TTC549 (cell line): ENCODE data around the gene CPSF4.

ENCODE experiments used
- FAIRE-seq: peaks from 2 replicates; lab custom pipeline; 2012; peaks lifted over from hg19 to GRCh38; lab: Jason Lieb, UNC

The CPSF4 gene

GRCh38 chr7:99449326-99449725 is 10.6 kb downstream of the CPSF4 start:
- no peak for FAIRE-seq

GRCh38 chr7:99451936-99452335 is 13.2 kb downstream of the CPSF4 start:
- FAIRE-seq = no peak

- FAIRE-seq = no peak
Observed at GRCh38 chr7:99452541-99452940, 13.8 kb downstream of the CPSF4 start.

DNA sequence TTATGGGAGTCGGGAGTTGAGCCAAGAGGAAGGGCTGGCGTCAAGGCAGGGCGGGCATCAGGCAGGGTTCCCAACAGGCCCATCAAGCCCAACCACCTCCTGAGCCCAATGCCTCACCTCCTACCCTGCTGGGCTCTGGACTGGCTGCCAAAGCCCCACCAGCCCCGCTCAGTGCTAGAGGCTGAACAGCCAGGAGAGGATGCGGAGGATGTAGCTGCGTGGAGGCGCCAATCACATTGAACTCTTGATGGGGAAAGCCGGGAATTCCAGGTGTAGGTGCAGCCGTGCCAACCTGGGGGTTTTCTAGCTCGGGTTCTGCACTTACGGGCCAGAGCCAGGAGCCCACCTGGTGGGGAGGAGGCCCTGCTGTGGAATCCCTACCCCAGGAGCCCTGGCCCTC is 14.4 kb downstream of the CPSF4 start:
- FAIRE-seq = no peak

DNA sequence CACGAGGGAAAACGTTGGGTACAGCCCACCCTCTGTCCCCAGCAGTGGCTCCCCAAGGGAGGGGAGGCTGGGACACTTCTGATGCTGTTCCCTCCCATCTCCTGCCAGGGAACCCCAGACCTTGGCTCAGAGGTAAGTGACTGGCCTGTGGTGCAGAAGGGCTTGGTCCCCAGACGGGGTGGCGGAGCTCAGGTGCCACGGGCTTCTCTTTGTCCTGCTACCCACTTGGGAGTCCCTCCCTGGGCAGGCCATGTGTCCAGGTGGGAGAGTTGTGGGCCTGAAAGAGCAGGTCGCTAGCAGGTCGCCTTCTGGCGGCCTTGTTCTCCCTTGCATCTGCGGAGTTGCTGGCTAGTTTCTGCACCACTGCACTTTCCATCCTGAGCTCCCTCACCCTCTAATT is 17.1 kb downstream of the CPSF4 start:
- FAIRE-seq = no peak

DNA sequence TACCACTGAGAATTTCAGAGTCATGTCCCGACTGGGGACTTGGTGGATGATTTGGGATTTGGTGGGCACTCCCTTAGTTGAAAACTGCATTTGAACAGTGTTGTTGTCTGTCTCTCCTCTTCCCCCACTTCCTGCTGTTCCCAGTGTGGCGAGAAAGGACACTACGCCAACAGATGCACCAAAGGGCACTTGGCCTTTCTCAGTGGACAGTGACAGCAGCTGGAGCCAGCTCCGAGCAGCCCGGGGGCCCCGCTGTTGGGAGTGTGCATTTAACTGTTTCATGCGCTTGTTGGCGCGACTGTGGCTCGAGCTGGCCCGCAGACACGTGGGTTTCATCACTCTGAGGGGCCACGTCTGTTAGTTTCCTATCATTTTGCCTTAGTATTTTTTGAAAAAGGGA is 17.5 kb downstream of the CPSF4 start:
- no peak for FAIRE-seq

- no peak for FAIRE-seq
Observed at GRCh38 chr7:99457050-99457649, 18.4 kb downstream of the CPSF4 start.

GRCh38 chr7:99457650-99458493 is 19.1 kb downstream of the CPSF4 start:
- FAIRE-seq = no peak

DNA sequence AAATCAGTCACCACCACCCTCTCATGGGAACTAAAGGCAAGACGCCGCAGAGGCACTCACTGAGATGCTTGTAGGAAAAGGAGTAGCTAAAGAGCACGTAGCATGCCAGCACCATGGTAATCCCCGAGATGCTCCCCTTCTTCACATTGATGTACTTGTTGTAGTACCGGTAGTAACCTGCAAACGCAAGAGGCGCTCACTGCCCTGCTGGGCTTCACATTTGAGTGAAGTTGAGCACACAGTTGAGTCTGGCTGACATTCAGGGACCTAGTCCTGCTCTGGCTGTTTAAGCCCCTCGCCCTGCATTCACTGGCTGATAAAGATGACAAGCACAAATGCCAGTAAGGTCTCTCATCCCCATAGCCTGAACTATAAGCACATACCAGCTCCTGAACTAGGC is 20.3 kb downstream of the CPSF4 start:
- no peak for FAIRE-seq

GRCh38 chr7:99460651-99461050 is 21.9 kb downstream of the CPSF4 start:
- FAIRE-seq = no peak

GRCh38 chr7:99461221-99461620 is 22.5 kb downstream of the CPSF4 start:
- FAIRE-seq = no peak

DNA sequence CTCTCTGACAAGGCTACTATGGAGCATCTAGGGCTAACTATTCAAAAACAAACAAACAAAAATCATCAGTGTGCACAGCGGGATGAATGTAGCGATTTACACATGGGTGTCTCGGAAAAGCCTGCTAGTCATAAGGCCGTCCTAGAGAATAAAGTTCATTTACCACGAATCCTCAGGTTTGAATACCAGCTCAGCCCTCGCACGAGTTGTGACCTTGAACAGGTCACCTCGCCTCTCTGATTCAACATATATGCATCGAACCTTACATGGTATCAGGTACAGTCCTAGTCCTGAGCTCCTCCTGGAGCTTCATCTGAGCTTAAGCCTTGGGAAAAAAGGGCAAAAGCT is 26.7 kb downstream of the CPSF4 start:
- FAIRE-seq = no peak

DNA sequence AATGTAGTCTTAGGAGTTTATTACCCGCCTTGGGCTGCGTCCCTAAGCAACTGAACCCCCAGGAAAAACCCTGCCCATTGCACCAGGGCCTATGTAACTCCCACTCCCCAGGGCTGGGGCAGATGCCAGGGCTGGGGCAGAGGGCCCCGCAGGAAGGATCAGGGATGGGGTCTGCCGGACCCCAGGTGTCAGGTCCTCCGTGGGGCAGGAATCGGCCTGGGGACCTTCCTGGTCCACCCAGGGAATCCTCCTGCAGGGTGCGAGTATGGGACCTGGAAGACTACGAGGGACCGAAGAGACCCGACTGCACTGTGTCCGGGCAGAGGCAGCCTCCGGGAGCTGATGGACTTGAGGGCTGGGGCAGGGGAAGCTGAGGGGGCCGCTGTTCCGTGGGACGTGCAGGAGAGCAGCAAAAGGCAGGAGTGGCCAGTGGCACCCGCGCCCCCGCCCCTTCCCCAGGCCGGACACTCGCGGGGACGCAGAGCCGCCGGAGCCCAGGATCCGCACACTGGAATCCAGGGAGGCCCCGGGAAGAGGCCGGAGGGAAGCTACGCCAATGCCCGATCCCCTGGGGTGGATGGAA is 29.7 kb downstream of the CPSF4 start:
- no peak for FAIRE-seq

DNA sequence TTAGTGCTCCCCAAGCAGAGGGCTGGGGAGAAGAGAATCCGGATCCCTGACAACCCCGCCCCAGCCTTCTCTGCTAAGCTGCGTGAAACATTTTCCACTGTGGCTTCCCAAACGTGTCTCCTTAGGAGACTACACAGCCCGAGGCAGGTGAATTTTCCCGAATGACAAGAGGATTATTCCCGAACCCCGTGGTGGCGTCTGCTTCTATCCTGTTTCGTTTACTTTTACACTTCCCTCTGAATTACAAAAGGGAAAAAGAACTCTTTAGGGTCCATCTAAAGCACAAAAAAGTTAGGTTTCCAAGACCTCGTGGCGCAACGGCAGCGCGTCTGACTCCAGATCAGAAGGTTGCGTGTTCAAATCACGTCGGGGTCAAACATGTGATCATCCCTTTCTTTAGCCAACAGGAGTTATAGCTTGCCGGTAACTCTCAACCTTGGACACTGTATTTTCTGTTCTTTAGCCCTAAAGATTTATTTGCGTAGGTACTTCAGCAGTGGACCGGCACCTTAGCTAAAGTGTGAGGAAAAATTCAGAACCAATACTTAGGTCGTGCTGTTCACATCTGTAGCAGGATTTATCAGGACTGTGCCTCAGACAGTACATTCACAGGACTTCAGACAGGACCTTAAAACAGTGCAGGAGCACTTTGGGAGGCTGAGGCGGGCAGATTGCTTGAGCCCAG is 30.8 kb downstream of the CPSF4 start:
- no peak for FAIRE-seq

DNA sequence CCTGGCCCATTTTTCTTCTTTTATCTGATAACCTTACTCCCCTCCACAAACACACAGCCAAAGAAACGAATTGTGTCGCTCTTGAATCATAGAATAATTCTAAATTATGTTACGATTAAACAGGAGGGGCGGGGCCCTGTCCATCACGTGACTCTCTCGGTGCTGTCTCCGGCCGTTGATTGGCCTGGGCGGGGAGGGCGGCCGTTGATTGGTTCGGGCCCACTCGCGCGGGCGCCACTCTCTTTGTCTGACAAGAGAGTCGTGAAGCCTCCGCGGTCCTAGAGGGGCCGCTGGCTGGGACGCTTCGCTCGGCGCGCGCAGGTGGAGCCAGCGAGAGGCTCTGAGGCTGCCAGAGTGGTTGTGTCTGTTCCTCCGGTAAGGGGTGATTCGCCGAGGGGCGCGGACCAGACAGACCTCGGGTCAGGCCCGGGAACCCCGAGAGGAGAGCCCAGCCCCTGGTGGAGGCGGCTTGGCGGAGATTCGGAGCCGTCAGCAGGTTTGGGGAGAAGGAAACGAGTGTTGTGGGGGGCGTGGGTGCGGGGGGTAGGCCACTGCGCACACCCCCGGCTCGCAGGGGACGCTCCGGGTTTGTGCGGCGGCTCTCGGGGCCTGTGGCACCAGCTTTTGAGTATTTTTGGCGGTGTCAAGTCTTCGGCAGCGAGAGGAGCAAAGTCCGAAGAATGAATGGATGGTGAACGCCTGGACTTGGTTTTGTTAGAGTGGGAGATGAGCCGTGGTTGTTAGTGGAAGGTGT is 34.0 kb downstream of the CPSF4 start, which contains the start of gene ZNF789:
ZNF789 (plus strand) TSS at position 330 of the 754 bp plus-strand sequence. CDS start 3,567 bp downstream, outside the sequence.
- FAIRE-seq = peak; percentile 95

GRCh38 chr7:99473315-99473596 is 34.5 kb downstream of the CPSF4 start:
- FAIRE-seq = no peak

DNA sequence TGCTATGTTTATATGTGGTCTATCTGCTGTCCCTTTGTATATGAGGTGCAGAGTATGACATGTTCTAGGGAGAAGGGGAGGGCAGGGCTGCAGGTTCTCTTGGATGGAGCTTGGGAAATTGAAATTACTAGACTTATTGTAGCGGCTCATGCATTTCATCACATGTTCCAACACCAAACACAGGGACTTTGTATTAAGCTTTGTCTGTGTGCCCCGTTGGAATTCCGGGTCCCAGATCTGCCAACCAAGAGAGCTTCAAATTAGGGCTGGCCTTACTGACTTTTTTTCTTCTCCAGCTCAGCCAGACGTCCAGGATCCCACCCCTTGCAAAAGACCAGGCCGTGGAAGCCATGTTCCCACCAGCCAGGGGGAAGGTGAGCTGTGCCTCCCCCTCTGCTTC is 37.4 kb downstream of the CPSF4 start:
- no peak for FAIRE-seq

DNA sequence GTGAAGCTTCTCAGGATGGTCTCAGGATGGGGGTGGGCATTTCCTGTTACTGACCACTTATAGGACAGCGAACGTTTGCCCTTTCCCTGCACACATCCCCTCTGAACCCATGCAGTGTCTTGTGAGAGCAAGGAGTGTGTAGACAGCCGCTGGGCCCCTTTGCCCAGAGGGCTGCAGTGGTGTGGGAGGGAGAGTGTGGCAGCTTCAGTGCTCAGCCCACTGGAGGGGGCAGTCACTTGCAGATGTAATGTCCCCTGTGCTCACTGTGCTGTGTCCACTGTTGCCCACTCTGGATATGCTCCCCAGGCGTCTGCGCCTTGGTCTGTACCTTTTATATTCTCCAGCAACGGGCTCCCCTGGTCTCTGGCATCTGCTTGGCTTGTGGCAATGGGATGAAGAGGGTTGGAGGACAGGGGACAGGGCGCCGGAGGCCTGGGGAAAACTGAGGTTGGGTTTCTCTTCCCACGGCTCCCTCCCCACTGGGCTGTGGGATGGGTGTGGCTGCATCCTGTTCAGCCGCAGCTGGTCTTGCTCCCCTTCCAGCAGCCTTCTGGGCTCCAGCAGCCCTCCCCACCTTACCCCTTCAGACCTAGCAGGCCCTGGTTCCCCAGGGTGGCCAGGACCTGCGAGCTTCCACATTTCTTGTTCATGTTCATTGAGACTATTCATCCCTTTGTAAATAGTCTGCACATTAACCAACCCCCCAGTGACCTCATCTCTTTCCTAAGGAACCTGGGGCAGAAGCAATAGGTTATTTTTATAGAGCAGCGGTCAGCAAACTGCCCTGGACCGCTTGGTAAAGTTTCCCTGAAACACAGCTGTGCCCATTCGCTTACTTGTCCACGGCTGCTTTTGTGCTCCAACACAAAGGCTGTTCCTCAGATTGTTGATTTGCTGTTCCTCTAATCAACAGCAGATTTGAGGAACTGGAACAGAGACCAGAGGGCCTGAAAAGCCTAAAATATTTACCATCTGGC is 40.0 kb downstream of the CPSF4 start:
- no peak for FAIRE-seq

GRCh38 chr7:99485094-99485493 is 46.4 kb downstream of the CPSF4 start:
- no peak for FAIRE-seq

DNA sequence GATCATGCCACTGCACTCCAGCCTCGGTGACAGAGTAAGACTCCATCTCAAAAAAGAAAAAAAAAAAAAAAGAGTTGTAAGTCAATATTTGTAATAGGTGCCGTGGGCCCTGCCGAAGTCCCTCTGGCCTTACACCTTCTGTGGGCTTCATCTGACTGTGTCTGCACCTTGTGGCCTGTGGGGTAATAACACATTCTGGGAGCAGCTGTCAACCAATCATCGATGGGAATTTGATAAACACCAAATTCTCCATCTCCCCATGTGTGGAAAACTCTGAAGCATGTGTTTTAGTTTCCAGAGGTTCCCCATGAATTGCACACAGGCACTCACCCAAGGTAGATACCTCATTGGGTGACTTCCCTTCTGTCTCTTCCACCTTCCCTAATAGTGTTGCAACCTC is 50.5 kb downstream of the CPSF4 start:
- FAIRE-seq = no peak

GRCh38 chr7:99490878-99491277 is 52.1 kb downstream of the CPSF4 start:
- no peak for FAIRE-seq
